Chondrocyte (in vitro differentiated cells): ENCODE data around the gene USP5. TPM values are rescaled to one million over a fixed set of nuclear protein-coding genes. Genes with fewer than 3 reads are reported as not detected.

ENCODE experiments used
- DNase-seq: peaks from one replicate; pipeline ENCODE4 v3.0.0; 2021; ENCODE audit warnings: mixed read lengths, low spot score
- H3K27ac Mint-ChIP-seq: one replicate; pipeline ENCODE4 v1.8.0; 2021; ENCODE audit warnings: mild to moderate bottlenecking, moderate library complexity, mixed read lengths; ENCODE audit not compliant: unreplicated experiment
- H3K27me3 Mint-ChIP-seq: 2 replicates; pipeline ENCODE4 v1.8.0; 2021; ENCODE audit warnings: low read depth, mixed read lengths
- H3K36me3 Mint-ChIP-seq: 2 replicates; pipeline ENCODE4 v1.8.0; 2021; ENCODE audit warnings: low read depth, mixed read lengths
- H3K4me1 Mint-ChIP-seq: 2 replicates; pipeline ENCODE4 v1.8.0; 2021; ENCODE audit warnings: low read depth, mild to moderate bottlenecking, mixed read lengths
- H3K4me3 Mint-ChIP-seq: one replicate; pipeline ENCODE4 v1.8.0; 2021; ENCODE audit warnings: mild to moderate bottlenecking, moderate library complexity, mixed read lengths; ENCODE audit not compliant: unreplicated experiment
- H3K9me3 Mint-ChIP-seq: 2 replicates; pipeline ENCODE4 v1.8.0; 2021; ENCODE audit warnings: low read depth, mixed read lengths
- CTCF ChIP-seq: fragments of 200-600 bp; sonication (generic); IDR thresholded peaks from 2 replicates; pipeline ENCODE4 v1.5.0; 2021; ENCODE audit warnings: antibody characterized with exemption, mild to moderate bottlenecking, moderate library complexity
- total RNA-seq: library from RNA; stranded (reverse); gene quantifications from 3 replicates; pipeline ENCODE4 v1.2.1, GENCODE V29; 2021

USP5 gene
- total RNA-seq, 1 donor from 2014 or later, result 106 TPM

- H3K4me1 Mint-ChIP-seq, result peaks cover 37% of the 10 kb centered on the region
- no peak for DNase-seq
Observed at GRCh38 chr12:6853626-6854025, 1.7 kb downstream of the USP5 start.

GRCh38 chr12:6854036-6854435 is 2.1 kb downstream of the USP5 start:
- no peak for DNase-seq
- peaks cover 37% of the 10 kb centered on the region for H3K4me1 Mint-ChIP-seq
- H3K27ac Mint-ChIP-seq, result peak overlapping the region; percentile 99
- no peak for TF ChIP-seq CTCF
- H3K36me3 Mint-ChIP-seq, result peaks cover 25% of the 10 kb centered on the region
- no peaks in the 10 kb centered on the region for H3K9me3 Mint-ChIP-seq
- no peak overlapping the region for H3K4me3 Mint-ChIP-seq
- no peaks in the 10 kb centered on the region for H3K27me3 Mint-ChIP-seq

More at GRCh38 chr12:6853626-6854025, 1.7 kb downstream of the USP5 start:
- peak overlapping the region; percentile 99 for H3K27ac Mint-ChIP-seq
- peak overlapping the region; percentile 94 for H3K4me3 Mint-ChIP-seq
- H3K36me3 Mint-ChIP-seq, result peaks cover 25% of the 10 kb centered on the region
- no peaks in the 10 kb centered on the region for H3K9me3 Mint-ChIP-seq
- no peak for TF ChIP-seq CTCF
- no peaks in the 10 kb centered on the region for H3K27me3 Mint-ChIP-seq

- Mint-ChIP-seq H3K36me3 (peaks cover 25% of the 10 kb centered on the region), H3K9me3 (no peaks in the 10 kb centered on the region), H3K4me3 (no peak overlapping the region), H3K27ac (no peak overlapping the region), H3K27me3 (no peaks in the 10 kb centered on the region), H3K4me1 (peaks cover 29% of the 10 kb centered on the region)
- no peak for TF ChIP-seq CTCF
- DNase-seq, result no peak
Observed at GRCh38 chr12:6855322-6855721, 3.4 kb downstream of the USP5 start.

GRCh38 chr12:6858799-6859198 is 6.8 kb downstream of the USP5 start:
- H3K36me3 Mint-ChIP-seq, result peaks cover 46% of the 10 kb centered on the region
- DNase-seq, result no peak

GRCh38 chr12:6860116-6860515 is 8.2 kb downstream of the USP5 start:
- Mint-ChIP-seq H3K27me3 (no peaks in the 10 kb centered on the region), H3K9me3 (no peaks in the 10 kb centered on the region), H3K36me3 (peaks cover 49% of the 10 kb centered on the region), H3K4me1 (no peaks in the 10 kb centered on the region), H3K27ac (no peak overlapping the region), H3K4me3 (no peak overlapping the region)
- DNase-seq, result peak; percentile 52
- no peak for TF ChIP-seq CTCF

More at GRCh38 chr12:6858799-6859198, 6.8 kb downstream of the USP5 start:
- no peak for TF ChIP-seq CTCF
- Mint-ChIP-seq H3K9me3 (no peaks in the 10 kb centered on the region), H3K27me3 (no peaks in the 10 kb centered on the region), H3K4me1 (peaks cover 10% of the 10 kb centered on the region), H3K4me3 (no peak overlapping the region), H3K27ac (no peak overlapping the region)
